NCI-H2081 (cell line): Measurements from ENCODE around the gene CT47A7.
"Not testable (repeated sequence)": the region's sequence is repeated elsewhere in the genome, so short reads cannot be mapped to it uniquely, and the experiment has no call there.

Experiments
- DNase-seq, 2 experiments: peaks; one replicate each; lab custom pipeline; 2025; lab: John Stamatoyannopoulos, UW

CT47A7 gene

GRCh38 chrX:120956500-120956899 lies at the start of gene CT47A7:
Gene CT47A7 (minus strand): TSS chrX:120956600. CDS start chrX:120956345, 255 bp downstream.
- DNase-seq = not testable (repeated sequence)

GRCh38 chrX:121000589-121000988 lies 44.2 kb upstream of the CT47A7 start:
- no peak for DNase-seq

- no peak for DNase-seq
Measured at GRCh38 chrX:120999413-120999812, 43.0 kb upstream of the CT47A7 start.

- DNase-seq = not testable (repeated sequence)
Measured at GRCh38 chrX:120985660-120986059, 29.3 kb upstream of the CT47A7 start, which contains the start of gene CT47A1. Gene CT47A1 (minus strand): TSS chrX:120985760. CDS start chrX:120985529, 231 bp downstream.
